Measurements from ENCODE around the gene USP15. TPM values are rescaled to one million over a fixed set of nuclear protein-coding genes. Genes with fewer than 3 reads are reported as not detected.

USP15 gene
- polyA plus RNA-seq, 1 donor (not counting 4 experiments of a cell fraction or from before 2014, with no cell fraction given) = 66.5 TPM

DNA sequence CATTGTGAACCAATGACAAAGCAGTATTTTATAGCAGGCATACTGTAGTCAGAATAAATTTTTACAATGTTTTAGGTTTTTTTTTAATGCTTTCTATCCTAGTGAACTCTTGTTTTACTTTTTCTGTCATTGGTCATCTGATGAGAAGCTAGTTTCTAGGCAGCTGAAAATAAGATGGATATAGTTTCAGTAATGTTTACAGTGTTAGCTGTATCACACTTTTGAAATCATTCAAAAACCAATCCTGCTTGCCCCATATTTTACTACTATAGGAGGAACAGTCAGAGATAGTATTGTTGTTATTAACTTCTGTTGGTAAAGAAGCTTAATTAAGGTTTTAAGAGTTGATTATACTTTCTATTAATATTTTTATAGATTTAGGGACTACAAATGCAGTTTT lies 24.5 kb downstream of the USP15 start:
- Histone ChIP-seq H3K4me3 (ENCODE audit: control insufficient read depth in 2 of 3, extremely low read depth in 1 of 3, insufficient read depth in 2 of 3, low read depth in 1 of 3, low read length in 3 of 3) (no peak overlapping the region), H3K9me3 (ENCODE audit: control insufficient read depth, low read depth, low read length) (no peaks in the 10 kb centered on the region), H3K4me2 (ENCODE audit: control insufficient read depth, extremely low read depth, insufficient read depth, low read depth, low read length) (no peak overlapping the region), H3K4me1 (ENCODE audit: control insufficient read depth, extremely low read depth, insufficient read depth, low read length) (no peaks in the 10 kb centered on the region), H3K79me2 (ENCODE audit: control insufficient read depth, insufficient read depth, low read length) (peaks cover 99% of the 10 kb centered on the region), H3K27me3 (ENCODE audit: control insufficient read depth, extremely low read depth, insufficient read depth, low read length) (no peaks in the 10 kb centered on the region), H3K9ac (ENCODE audit: control insufficient read depth, extremely low read depth, insufficient read depth, low read length) (no peak overlapping the region), H3K36me3 (ENCODE audit: control insufficient read depth in 2 of 2, extremely low read depth in 1 of 2, insufficient read depth in 2 of 2, low read length in 2 of 2) (peaks cover 0 to 3% of the 10 kb centered on the region in 2 experiments), H4K20me1 (ENCODE audit: control insufficient read depth, extremely low read depth, insufficient read depth, low read length) (peaks cover 7% of the 10 kb centered on the region), H2AFZ (ENCODE audit: control insufficient read depth, low read length) (no peak overlapping the region), H3K9me1 (ENCODE audit: control insufficient read depth, extremely low read depth, insufficient read depth, low read length) (no peaks in the 10 kb centered on the region), H3K27ac (ENCODE audit: control insufficient read depth, insufficient read depth, low read length) (no peak overlapping the region)
- TF ChIP-seq EZH2 (IDR thresholded peaks at IDR 0.05; ENCODE audit: low read length) = no peak
- TF ChIP-seq CTCF (optimal IDR thresholded peaks at IDR 0.05 in 1 of 3, IDR thresholded peaks at IDR 0.05 in 1 of 3, conservative IDR thresholded peaks at IDR 0.05 in 1 of 3; ENCODE audit: extremely low read depth in 1 of 3, insufficient read depth in 2 of 3, low read length in 3 of 3) = no peak
- dilution Hi-C loops (cut with MboI; ENCODE audit: extremely low pct_ligation_motif_present, low sequenced_read_pairs) = no loop called here
- FAIRE-seq (no peak), DNase-seq (ENCODE audit: low read depth, low spot score) (no peak)

DNA sequence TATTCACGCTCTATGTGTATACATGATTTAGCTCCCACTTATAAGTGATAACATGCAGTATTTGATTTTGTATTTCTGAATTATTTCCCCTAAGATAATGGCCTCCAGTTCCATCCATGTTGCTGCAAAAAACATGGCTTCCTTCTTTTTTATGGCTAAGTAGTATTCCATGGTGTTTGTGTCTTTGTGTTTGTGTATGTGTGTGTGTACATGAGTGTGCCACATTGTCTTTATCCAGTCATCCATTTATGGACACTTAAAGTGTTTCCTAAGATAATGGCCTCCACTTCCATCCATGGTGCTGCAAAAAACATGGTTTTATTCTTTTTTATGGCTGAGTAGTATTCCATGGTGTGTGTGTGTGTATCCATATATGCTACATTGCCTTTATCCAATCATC lies 25.1 kb downstream of the USP15 start:
- no peak overlapping the region for H3K4me2 ChIP-seq (ENCODE audit: control insufficient read depth, extremely low read depth, insufficient read depth, low read depth, low read length)
- no peak overlapping the region for H3K4me3 ChIP-seq (ENCODE audit: control insufficient read depth in 2 of 3, extremely low read depth in 1 of 3, insufficient read depth in 2 of 3, low read depth in 1 of 3, low read length in 3 of 3)
- H4K20me1 ChIP-seq (ENCODE audit: control insufficient read depth, extremely low read depth, insufficient read depth, low read length) = peaks cover 7% of the 10 kb centered on the region
- H3K36me3 ChIP-seq (ENCODE audit: control insufficient read depth in 2 of 2, extremely low read depth in 1 of 2, insufficient read depth in 2 of 2, low read length in 2 of 2) = peaks cover 0 to 3% of the 10 kb centered on the region in 2 experiments
- DNase-seq (ENCODE audit: low read depth, low spot score) (no peak), FAIRE-seq (no peak)
- H3K4me1 ChIP-seq (ENCODE audit: control insufficient read depth, extremely low read depth, insufficient read depth, low read length) = no peaks in the 10 kb centered on the region
- H3K9ac ChIP-seq (ENCODE audit: control insufficient read depth, extremely low read depth, insufficient read depth, low read length) = no peak overlapping the region
- H3K9me3 ChIP-seq (ENCODE audit: control insufficient read depth, low read depth, low read length) = no peaks in the 10 kb centered on the region
- TF ChIP-seq EZH2 (IDR thresholded peaks at IDR 0.05; ENCODE audit: low read length) (no peak), CTCF (optimal IDR thresholded peaks at IDR 0.05 in 1 of 3, IDR thresholded peaks at IDR 0.05 in 1 of 3, conservative IDR thresholded peaks at IDR 0.05 in 1 of 3; ENCODE audit: extremely low read depth in 1 of 3, insufficient read depth in 2 of 3, low read length in 3 of 3) (no peak)
- dilution Hi-C loops (cut with MboI; ENCODE audit: extremely low pct_ligation_motif_present, low sequenced_read_pairs) = no loop called here
- H3K27ac ChIP-seq (ENCODE audit: control insufficient read depth, insufficient read depth, low read length) = no peak overlapping the region
- H2AFZ ChIP-seq (ENCODE audit: control insufficient read depth, low read length) = no peak overlapping the region
- peaks cover 100% of the 10 kb centered on the region for H3K79me2 ChIP-seq (ENCODE audit: control insufficient read depth, insufficient read depth, low read length)
- no peaks in the 10 kb centered on the region for H3K27me3 ChIP-seq (ENCODE audit: control insufficient read depth, extremely low read depth, insufficient read depth, low read length)
- no peaks in the 10 kb centered on the region for H3K9me1 ChIP-seq (ENCODE audit: control insufficient read depth, extremely low read depth, insufficient read depth, low read length)
